T-helper 1 cell (primary cell): ENCODE results near the gene TUBA1A.
"Not testable (repeated sequence)": the region's sequence is repeated elsewhere in the genome, so short reads cannot be mapped to it uniquely, and the experiment has no call there.

Experiments used
- DNase-seq, 5 donors: peaks; one replicate each; pipeline ENCODE4 v3.0.0-alpha.2; 2012 to 2020

The TUBA1A gene

GRCh38 chr12:49146406-49146805 lies 42.5 kb downstream of the TUBA1A start:
- no peak for DNase-seq

GRCh38 chr12:49144384-49144783 lies 44.5 kb downstream of the TUBA1A start:
- no peak for DNase-seq

GRCh38 chr12:49138999-49139398 lies 49.9 kb downstream of the TUBA1A start:
- DNase-seq, result no peak

- no peak for DNase-seq
These were observed 50.3 kb downstream of the TUBA1A start for GRCh38 chr12:49138587-49138986.

GRCh38 chr12:49137476-49137875 lies 51.4 kb downstream of the TUBA1A start:
- no peak for DNase-seq

GRCh38 chr12:49136997-49137396 lies 51.9 kb downstream of the TUBA1A start:
- not testable (repeated sequence) for DNase-seq
